ENCODE measurements around the gene LDLRAP1. TPM values are rescaled to one million over a fixed set of nuclear protein-coding genes. Genes with fewer than 3 reads are reported as not detected.

Gene LDLRAP1
- total and polyA plus RNA-seq, 5 experiments from 2014 or later = 361 to 877 (median 387) TPM

DNA sequence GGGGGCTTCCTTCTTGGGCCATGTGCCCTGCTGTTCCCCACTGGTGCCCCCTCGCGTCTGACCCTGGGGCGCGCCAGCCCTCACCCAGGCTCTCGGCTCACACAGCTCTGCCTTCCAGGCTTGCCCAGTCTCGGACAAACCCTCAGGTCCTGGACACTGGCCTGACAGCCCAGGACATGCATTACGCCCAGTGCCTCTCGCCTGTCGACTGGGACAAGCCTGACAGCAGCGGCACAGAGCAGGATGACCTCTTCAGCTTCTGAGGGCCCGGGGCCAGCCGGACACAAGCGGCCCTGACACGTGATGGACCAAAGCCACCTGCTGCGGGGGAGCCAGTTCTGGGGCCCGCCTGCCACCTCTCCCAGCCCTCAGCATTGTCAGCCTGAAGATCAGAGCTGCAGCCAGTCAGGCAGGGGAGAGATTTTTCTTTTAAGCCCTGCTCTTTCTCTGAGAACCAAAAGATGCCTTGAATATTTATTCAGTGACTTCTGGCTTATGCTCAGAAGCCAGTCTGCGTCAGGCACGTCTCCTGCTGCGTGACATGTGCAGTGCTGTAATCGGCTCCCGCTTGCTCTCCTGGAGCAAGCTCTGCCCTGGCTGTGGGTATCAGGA lies 23.4 kb downstream of the LDLRAP1 start:
- H3K4me1 Mint-ChIP-seq = peaks cover 37 to 83% (median 75%) of the 10 kb centered on the region in 4 donors
- peaks cover 18 to 60% (median 43%) of the 10 kb centered on the region in 3 donors for H3K36me3 Mint-ChIP-seq
- POLR2A ChIA-PET = interaction anchor here (1.2 to 24.7 kb wide), 15 partner anchors 11 to 237 kb away, joined by 3 to 1000 read pairs (median 4); partner anchors contain the start of gene LDLRAP1
- peak overlapping the region; percentile 90 to 100 (median 98) for H3K27ac Mint-ChIP-seq
- peak; percentile 34 to 58 for ATAC-seq
- peak overlapping the region; percentile 96 to 100 (median 99) for H3K4me3 Mint-ChIP-seq
- peak; percentile 47 to 85 (median 67) for DNase-seq
- no peaks in the 10 kb centered on the region for H3K9me3 Mint-ChIP-seq
- H3K27me3 Mint-ChIP-seq = no peaks in the 10 kb centered on the region

DNA sequence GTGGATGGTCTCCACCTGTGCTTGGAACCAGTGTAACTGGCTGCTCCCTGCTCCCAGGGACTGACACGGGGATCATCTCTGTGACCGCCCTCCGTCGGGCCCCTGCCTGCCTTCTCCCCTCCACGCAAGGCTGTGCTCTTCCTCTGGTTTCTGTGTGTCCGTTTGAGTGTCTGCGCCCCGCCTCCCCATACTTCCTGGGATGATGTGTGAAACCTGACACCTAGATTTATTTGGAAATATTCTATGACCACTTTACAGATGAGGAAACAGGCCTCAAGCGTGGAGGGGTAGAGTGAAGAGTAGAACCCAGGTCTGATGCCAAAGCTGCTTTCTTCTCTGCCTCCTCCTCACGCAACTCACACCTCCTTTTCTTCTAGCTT lies 24.3 kb downstream of the LDLRAP1 start:
- peak overlapping the region; percentile 89 to 100 (median 93) for H3K27ac Mint-ChIP-seq
- peaks cover 16 to 57% (median 41%) of the 10 kb centered on the region in 3 donors for H3K36me3 Mint-ChIP-seq
- ATAC-seq (no peak), DNase-seq (no peak)
- H3K27me3 Mint-ChIP-seq = no peaks in the 10 kb centered on the region
- H3K9me3 Mint-ChIP-seq = no peaks in the 10 kb centered on the region
- H3K4me1 Mint-ChIP-seq = peaks cover 34 to 82% (median 75%) of the 10 kb centered on the region in 4 donors
- H3K4me3 Mint-ChIP-seq = peak overlapping the region; percentile 39 to 100 (median 98)
- POLR2A ChIA-PET = interaction anchor here (1.2 to 24.7 kb wide), 10 partner anchors 10 to 236 kb away, joined by 4 to 1000 read pairs (median 6); partner anchors contain the start of gene LDLRAP1

DNA sequence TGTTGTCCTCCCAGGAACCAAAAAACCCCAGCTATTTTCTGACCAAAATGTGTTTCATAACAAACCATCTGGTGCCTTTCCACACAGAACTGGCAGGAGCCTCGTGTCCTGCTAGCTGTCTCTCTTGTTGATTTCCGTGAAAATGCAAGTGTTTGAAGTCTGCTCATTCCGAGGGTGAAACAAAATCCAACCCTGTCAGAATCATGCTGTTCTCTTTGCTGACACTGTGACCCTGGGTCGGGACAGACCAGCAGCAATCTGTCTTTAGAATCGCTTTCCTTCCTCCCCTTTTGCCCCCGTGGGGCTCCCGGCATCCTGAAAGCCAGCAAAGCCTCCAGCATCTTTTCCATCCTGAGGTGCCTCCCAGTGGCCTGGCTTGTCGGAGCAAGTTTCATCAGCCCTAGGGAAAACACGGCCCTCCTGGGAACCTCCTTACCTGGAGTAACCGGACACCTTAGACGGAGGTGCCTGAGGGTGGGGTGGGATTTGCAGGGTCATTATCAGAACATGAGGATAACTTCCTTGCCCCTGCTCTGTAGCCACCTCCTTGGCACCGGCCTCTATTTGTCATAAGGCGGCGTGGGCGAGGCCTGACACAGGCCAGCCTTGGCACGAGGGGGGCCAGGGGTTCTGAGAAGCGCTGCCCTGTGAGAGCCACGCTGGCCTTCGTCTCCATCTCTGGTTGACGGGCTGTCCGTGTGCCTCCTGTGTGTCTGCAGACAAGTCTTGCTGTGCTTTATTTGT lies 24.9 kb downstream of the LDLRAP1 start:
- Mint-ChIP-seq H3K4me3 (peak overlapping the region; percentile 39 to 100 (median 98)), H3K36me3 (peaks cover 11 to 52% (median 36%) of the 10 kb centered on the region in 3 donors), H3K27me3 (no peaks in the 10 kb centered on the region), H3K9me3 (no peaks in the 10 kb centered on the region), H3K4me1 (peaks cover 39 to 82% (median 79%) of the 10 kb centered on the region in 4 donors), H3K27ac (peak overlapping the region; percentile 89 to 100 (median 93))
- DNase-seq (no peak), ATAC-seq (no peak)
- POLR2A ChIA-PET = interaction anchor here (1.2 to 24.7 kb wide), 9 partner anchors 10 to 64 kb away, joined by 4 to 1000 read pairs (median 26); partner anchors contain the start of gene LDLRAP1

DNA sequence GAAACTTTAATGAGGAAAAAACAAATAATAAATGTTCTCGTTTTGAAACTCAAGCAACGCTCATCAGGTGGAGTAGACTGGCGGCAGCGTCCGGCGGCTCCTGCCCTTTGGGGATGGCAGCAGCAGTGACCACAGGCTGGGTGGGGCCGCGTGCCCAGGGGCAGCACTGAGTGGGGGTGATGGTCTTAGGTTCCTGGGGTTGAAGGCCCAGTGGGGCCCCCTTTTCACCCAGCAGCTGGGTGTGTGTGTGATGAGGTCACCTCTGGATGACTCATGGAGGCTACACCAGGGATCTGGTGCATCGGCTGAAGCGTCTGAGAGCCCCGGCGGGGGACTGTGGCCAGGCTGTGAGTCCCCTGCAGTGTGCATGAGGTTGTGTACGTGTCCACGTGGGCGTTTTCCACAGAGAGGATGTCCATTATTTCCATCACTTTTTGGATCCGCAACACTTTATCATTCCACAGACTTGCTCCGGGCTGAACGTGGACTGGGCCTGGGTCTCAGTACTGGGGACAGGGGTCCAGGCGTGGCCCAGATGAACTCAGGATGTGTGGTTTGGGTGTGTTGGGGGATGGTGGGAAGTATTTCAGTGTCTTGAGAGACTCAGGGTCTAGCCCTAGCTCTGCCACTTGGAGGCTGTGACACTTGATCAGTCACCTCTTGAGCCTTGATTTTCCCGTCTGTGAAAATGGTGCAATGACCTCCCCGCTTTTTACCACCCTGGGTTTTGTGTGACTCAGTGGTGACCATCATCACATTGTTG lies 25.6 kb downstream of the LDLRAP1 start:
- POLR2A ChIA-PET = interaction anchor here (1.1 to 24.7 kb wide), 4 partner anchors 24 to 230 kb away, joined by 4 to 1000 read pairs (median 15); partner anchors contain the start of gene LDLRAP1
- H3K4me3 Mint-ChIP-seq = peak overlapping the region in 9 of 10 donors; percentile 23 to 100 (median 72)
- ATAC-seq = peak in 1 of 2 donors; percentile 11
- no peaks in the 10 kb centered on the region for H3K27me3 Mint-ChIP-seq
- peaks cover 40 to 86% (median 81%) of the 10 kb centered on the region in 4 donors for H3K4me1 Mint-ChIP-seq
- H3K36me3 Mint-ChIP-seq = peaks cover 10 to 47% (median 31%) of the 10 kb centered on the region in 3 donors
- peak in 2 of 10 donors; percentile 20 to 58 for DNase-seq
- no peaks in the 10 kb centered on the region for H3K9me3 Mint-ChIP-seq
- peak overlapping the region; percentile 85 to 100 (median 92) for H3K27ac Mint-ChIP-seq

DNA sequence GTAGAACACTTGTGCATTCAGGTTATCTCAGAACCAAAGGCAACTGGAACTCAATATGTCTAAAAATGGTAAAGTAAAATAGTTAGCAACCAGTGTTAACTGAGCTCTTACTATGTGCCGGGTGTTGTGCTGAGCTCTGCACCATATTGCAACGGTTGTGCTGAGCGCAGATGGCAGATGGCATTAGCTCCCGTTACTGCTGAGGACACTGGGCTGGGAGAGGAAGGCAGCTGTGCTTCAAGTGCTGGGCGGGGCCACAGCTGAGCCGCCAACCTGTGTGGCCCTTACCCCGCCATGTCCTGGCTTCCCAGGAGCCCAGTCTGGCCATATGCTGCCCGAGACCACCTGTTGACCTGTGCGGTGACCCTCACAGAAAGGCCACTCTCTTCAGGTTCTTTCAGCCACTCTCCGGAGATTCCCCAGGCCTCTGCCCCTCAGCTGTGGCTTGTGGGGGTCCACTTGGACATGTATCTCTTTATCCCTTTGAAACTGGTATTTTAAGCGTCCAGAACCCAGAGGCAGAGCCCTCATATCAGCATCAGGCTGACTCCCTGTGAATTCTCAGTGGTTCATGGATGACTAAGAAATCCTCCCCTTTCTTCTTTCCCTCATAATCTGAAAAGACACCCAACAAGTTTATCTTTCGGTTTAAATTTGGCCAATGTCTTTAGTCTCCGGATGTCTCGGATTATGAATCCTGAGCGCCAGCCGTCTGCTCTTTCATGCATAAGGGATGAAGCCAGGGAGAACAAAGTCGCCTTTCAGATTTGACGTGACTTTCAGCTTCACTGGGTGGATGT lies 26.4 kb downstream of the LDLRAP1 start:
- H3K4me1 Mint-ChIP-seq = peaks cover 46 to 94% (median 85%) of the 10 kb centered on the region in 4 donors

DNA sequence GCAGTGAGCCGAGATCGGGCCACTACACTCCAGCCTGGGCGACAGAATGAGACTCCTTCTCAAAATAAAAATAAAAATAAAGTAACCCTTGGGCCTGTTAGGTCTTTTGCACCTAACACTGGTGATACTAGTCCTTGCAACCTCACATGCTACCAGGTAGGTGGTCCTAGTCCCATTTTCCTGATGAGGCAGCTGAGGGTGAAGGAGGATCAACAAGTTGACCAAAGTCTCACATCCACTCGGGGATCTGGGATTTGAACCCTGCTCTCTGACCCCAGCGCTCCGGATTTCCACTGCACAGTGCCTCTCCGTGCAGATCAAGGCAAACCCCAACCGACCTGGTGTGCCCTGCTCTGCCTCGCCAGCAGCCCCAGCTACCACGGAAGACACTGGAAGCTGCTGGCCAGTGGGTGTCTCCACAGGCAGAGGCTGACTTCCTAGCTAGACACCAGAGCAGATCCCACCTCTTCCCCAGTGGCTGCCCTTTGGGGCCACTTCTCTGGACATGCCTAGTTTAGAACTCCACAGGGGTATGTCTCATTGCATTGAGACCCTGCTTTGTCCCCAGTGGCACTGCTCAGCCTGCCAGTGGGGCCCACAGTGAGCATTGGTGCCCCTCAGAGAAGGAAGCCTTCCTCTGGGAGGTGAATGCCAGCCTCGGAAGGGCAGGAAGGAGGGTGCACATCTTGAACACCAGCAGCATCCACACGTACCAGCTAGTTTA lies 27.6 kb downstream of the LDLRAP1 start:
- Mint-ChIP-seq H3K27me3 (no peaks in the 10 kb centered on the region), H3K27ac (peak overlapping the region; percentile 75 to 93 (median 86)), H3K4me1 (peaks cover 42 to 90% (median 77%) of the 10 kb centered on the region in 4 donors), H3K4me3 (peak overlapping the region in 4 of 10 donors; percentile 15 to 77 (median 26)), H3K36me3 (peaks cover 0 to 29% (median 15%) of the 10 kb centered on the region in 3 donors), H3K9me3 (no peaks in the 10 kb centered on the region)
- POLR2A ChIA-PET = interaction anchor here (0.8 to 24.7 kb wide), 11 partner anchors 8 to 231 kb away, joined by 3 to 1000 read pairs (median 5); partner anchors contain the start of gene LDLRAP1
- DNase-seq (peak in 1 of 10 donors; percentile 48), ATAC-seq (no peak)

More for the DNA sequence above, 26.4 kb downstream of the LDLRAP1 start:
- POLR2A ChIA-PET = interaction anchor here (1.1 to 24.7 kb wide), 8 partner anchors 7 to 229 kb away, joined by 4 to 1000 read pairs (median 16); partner anchors contain the start of gene LDLRAP1
- Mint-ChIP-seq H3K9me3 (no peaks in the 10 kb centered on the region), H3K27ac (peak overlapping the region; percentile 41 to 100 (median 92)), H3K4me3 (peak overlapping the region in 8 of 10 donors; percentile 23 to 99 (median 58)), H3K36me3 (peaks cover 5 to 39% (median 23%) of the 10 kb centered on the region in 3 donors), H3K27me3 (no peaks in the 10 kb centered on the region)
- DNase-seq = peak in 1 of 10 donors; percentile 54
- ATAC-seq = no peak

DNA sequence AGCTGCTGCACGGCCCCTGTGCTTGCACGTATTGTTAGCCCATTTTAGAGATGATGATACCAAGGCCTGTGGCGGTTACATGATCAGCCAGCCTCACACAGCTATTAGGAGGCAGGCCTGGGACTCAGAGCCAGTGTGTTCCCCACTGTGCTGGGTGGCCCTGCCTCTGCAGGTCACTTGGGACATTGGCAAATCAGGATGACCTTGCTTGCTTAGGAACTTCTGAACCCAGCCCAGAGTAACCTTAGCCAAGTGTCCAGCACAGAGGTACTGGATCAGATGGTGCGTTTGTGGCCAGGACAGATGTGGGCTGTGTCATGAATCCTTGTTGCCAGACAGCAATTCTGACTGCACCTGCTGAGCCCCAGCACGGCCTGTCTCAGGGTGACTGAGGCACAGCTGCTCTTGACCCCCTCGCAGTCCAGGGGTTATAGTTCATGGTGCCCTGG lies 28.1 kb downstream of the LDLRAP1 start:
- Mint-ChIP-seq H3K9me3 (no peaks in the 10 kb centered on the region), H3K4me3 (peak overlapping the region in 2 of 10 donors; percentile 18 to 28), H3K27ac (peak overlapping the region; percentile 75 to 93 (median 88)), H3K27me3 (no peaks in the 10 kb centered on the region), H3K4me1 (peaks cover 39 to 84% (median 71%) of the 10 kb centered on the region in 4 donors), H3K36me3 (peaks cover 0 to 23% (median 12%) of the 10 kb centered on the region in 3 donors)
- ATAC-seq (no peak), DNase-seq (peak in 1 of 10 donors; percentile 61)
- POLR2A ChIA-PET = interaction anchor here (0.6 to 24.7 kb wide), 19 partner anchors 9 to 737 kb away, joined by 3 to 1000 read pairs (median 4); partner anchors contain the start of genes LDLRAP1, MTFR1L and SELENON

DNA sequence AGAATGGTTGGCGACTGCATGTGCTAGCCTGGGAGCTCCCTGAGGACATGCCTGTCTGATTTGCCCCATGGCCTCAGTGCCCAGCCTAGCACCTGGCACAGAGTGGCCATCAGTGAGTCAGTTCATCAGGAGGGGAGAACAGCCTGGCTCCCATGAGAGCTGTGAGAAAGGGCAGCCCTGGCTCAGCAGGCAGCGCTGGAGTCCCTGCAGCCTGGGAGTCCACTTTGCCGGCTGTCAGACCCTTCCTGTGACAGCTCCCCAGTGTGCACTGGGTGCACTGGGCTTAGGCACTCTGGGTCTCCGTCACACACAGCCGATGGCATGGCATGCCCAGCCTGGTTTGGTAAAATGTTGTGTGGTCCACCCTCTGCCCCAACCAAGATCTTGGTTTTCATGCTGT lies 28.7 kb downstream of the LDLRAP1 start:
- POLR2A ChIA-PET = interaction anchor here (0.6 to 24.7 kb wide), 20 partner anchors 9 to 737 kb away, joined by 3 to 1000 read pairs (median 4); partner anchors contain the start of genes LDLRAP1, MTFR1L, PAQR7 and SELENON
- Mint-ChIP-seq H3K4me1 (peaks cover 37 to 79% (median 65%) of the 10 kb centered on the region in 4 donors), H3K9me3 (no peaks in the 10 kb centered on the region), H3K27me3 (no peaks in the 10 kb centered on the region), H3K36me3 (peaks cover 0 to 17% (median 8%) of the 10 kb centered on the region in 3 donors), H3K27ac (peak overlapping the region; percentile 79 to 94 (median 90)), H3K4me3 (peak overlapping the region in 2 of 10 donors; percentile 28 to 57)
- DNase-seq (no peak), ATAC-seq (no peak)

DNA sequence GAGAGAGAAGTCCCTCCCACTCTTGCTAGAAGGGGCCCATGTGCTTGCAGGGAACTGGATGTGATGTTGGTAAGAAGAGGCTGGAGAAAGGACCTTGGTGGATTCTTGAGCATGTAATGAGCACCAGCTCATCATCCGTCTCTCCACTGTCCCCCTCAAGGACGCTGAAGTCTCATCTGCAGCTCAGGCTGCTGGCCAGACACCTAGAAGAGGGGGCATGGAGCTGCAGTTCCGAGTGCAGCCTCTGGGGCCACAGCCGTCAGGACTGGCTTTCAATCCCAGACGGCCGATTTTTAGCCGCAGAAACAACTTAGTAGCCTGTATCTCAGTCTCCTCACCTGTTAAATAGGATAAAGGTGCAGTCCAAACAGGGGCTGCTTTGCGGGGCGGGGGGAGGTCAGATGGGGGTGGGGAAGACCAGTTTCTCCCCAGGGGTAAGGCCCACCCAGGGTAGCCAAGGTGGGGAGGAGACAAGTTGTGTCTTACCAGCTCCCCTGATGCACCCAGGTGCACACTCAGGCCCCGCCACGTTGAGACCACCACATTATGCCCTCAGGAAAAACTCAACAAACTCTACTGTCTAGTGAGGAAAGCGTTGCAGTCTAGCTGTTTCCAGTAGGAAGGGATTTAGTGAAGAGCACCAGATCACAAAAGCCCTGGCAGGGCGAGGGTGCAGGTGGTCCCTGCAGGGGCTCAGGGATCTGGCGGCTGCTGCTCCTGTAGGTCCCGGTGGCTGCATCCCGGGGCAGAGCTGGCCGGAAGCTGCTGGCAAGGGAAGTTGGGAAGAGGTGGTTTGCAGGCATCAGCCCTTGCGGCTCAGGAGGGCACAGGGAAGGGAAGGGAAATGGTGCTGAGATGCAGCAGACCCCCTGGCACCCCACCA lies 29.5 kb downstream of the LDLRAP1 start:
- peak in 8 of 10 donors; percentile 29 to 74 (median 54) for DNase-seq
- POLR2A ChIA-PET = interaction anchor here (0.6 to 24.7 kb wide), 17 partner anchors 8 to 340 kb away, joined by 3 to 1000 read pairs (median 5); partner anchors contain the start of genes LDLRAP1, MTFR1L, PAQR7 and SELENON
- H3K4me3 Mint-ChIP-seq = peak overlapping the region in 7 of 10 donors; percentile 6 to 69 (median 52)
- H3K36me3 Mint-ChIP-seq = peaks cover 0 to 9% (median 3%) of the 10 kb centered on the region in 3 donors
- no peaks in the 10 kb centered on the region for H3K9me3 Mint-ChIP-seq
- peak; percentile 68 to 72 for ATAC-seq
- H3K27me3 Mint-ChIP-seq = no peaks in the 10 kb centered on the region
- H3K4me1 Mint-ChIP-seq = peaks cover 38 to 78% (median 64%) of the 10 kb centered on the region in 4 donors
- peak overlapping the region; percentile 79 to 94 (median 90) for H3K27ac Mint-ChIP-seq
